ENCODE measurements around the gene TMEM120B. TPM values are rescaled to one million over a fixed set of nuclear protein-coding genes. Genes with fewer than 3 reads are reported as not detected.
A peak's percentile ranks its signal among the peaks of the same experiment; 100 is the strongest.

Gene TMEM120B
- total RNA-seq, 2 experiments from 2014 or later, result 12.4 to 21.5 TPM

DNA sequence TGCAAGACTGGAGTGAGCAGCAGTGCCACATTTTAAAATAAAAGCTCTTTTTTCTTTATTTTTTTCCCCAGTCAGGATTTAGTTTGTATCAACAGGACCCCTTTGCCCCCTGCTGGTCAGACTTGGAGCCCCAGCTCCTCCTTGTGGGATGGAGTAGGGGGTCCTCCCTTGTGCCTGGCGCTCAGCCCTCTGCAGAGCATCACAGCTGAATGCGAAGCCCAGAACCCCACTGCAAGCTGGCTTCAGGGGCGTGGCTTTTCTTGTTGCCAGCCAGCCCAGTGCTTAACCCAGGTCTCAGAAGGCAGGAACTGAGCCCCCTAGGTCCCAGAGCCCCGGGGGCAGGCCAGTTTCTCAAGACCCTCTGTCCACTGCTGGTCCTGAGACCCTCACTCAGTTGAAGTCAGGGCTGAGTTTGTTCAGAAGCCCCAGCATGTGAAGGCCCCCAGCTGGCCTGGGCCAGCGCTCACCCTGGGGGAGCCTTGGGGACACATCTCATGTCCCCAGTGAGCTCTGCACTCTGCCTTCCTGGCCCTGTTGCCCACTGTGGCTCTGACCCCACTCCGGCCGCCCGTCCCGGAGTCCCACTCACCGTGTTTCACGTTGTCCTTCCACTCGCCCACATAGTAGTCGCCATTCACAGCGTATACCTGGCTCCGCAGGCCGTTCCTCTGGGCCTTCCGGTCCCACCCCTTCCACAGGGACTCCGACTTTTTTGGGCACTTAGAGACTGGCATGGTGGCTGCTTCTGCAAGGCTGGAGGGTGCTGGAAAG is 43.6 kb upstream of the TMEM120B start:
- H3K9me2 ChIP-seq (ENCODE audit: insufficient read depth, low read length), result no peaks in the 10 kb centered on the region
- H3K36me3 ChIP-seq (ENCODE audit: insufficient read depth, low read length), result no peaks in the 10 kb centered on the region
- no TSS peak for BruUV-seq (replicated peaks)
- ChIA-PET CTCF (ENCODE audit: unreplicated experiment) (interaction anchor here (0.5 kb wide), 1 partner anchor 32 kb away, joined by 3 read pairs; no protein-coding TSS in a partner anchor), POLR2A (interaction anchor here (0.6 to 0.7 kb wide), 3 partner anchors 42 to 1479 kb away, joined by 3 to 7 read pairs (median 4); partner anchors contain the start of gene ORAI1)
- no peak overlapping the region for H3K4me2 ChIP-seq (ENCODE audit: low read length)
- TF ChIP-seq, protein P1, sequence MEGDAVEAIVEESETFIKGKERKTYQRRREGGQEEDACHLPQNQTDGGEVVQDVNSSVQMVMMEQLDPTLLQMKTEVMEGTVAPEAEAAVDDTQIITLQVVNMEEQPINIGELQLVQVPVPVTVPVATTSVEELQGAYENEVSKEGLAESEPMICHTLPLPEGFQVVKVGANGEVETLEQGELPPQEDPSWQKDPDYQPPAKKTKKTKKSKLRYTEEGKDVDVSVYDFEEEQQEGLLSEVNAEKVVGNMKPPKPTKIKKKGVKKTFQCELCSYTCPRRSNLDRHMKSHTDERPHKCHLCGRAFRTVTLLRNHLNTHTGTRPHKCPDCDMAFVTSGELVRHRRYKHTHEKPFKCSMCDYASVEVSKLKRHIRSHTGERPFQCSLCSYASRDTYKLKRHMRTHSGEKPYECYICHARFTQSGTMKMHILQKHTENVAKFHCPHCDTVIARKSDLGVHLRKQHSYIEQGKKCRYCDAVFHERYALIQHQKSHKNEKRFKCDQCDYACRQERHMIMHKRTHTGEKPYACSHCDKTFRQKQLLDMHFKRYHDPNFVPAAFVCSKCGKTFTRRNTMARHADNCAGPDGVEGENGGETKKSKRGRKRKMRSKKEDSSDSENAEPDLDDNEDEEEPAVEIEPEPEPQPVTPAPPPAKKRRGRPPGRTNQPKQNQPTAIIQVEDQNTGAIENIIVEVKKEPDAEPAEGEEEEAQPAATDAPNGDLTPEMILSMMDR (conservative IDR thresholded peaks at IDR 0.05; ENCODE audit: low read length), result peak; percentile 86
- no peak for TF ChIP-seq EZH2phosphoT487 (IDR thresholded peaks at IDR 0.05; ENCODE audit: borderline replicate concordance, low read depth, low read length)
- DNase-seq (ENCODE audit: low spot score), result peak; percentile 70
- H4K20me1 ChIP-seq (ENCODE audit: insufficient read depth, low read length), result no peaks in the 10 kb centered on the region
- H3K79me2 ChIP-seq (ENCODE audit: insufficient read depth, low read depth, low read length), result peaks cover 10% of the 10 kb centered on the region; the same call in 1 of the 2 replicates
- H3K27ac ChIP-seq (ENCODE audit: low read depth, low read length, poor library complexity, severe bottlenecking), result no peak overlapping the region
- intact Hi-C loops (cut with micrococcal nuclease; ENCODE audit: unreplicated experiment), result loop anchor here (1.0 kb wide), 1 partner anchor 117 kb away; no protein-coding TSS in a partner anchor
- H2AFZ ChIP-seq (ENCODE audit: low read length), result no peak overlapping the region
- H3K9me3 ChIP-seq (ENCODE audit: low read length), result no peaks in the 10 kb centered on the region
- H3K4me3 ChIP-seq (ENCODE audit: low read depth, low read length, poor library complexity, severe bottlenecking), result no peak overlapping the region
- H3K4me1 ChIP-seq (ENCODE audit: insufficient read depth, low read length, poor library complexity, severe bottlenecking), result peaks cover 30% of the 10 kb centered on the region

DNA sequence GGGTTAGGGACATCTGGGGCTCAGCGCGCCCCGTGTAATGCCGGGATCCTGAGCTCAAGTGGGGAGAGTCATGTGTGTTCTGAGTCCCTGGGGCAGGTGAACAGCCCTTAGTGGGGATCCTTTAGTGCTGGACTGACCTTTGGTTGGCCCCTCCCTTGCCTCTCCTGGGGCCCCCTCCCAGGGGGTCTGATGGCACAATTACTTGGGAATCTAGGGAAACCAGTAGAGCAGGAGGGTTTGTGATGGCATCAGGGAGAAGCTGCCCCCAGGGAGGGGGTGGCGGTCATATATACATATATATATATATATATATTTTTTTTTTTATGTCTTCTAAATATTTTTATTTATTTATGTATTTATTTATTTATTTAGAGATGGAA is 43.0 kb upstream of the TMEM120B start, which contains the start of gene MORN3:
TSS of gene MORN3 (minus strand) at position 134 of the 380 bp plus-strand sequence. CDS start 171 bp downstream, outside the sequence.
- Histone ChIP-seq H4K20me1 (ENCODE audit: insufficient read depth, low read length) (no peaks in the 10 kb centered on the region), H3K36me3 (ENCODE audit: insufficient read depth, low read length) (no peaks in the 10 kb centered on the region), H3K4me1 (ENCODE audit: insufficient read depth, low read length, poor library complexity, severe bottlenecking) (peaks cover 29% of the 10 kb centered on the region), H3K9me3 (ENCODE audit: low read length) (no peaks in the 10 kb centered on the region), H3K9me2 (ENCODE audit: insufficient read depth, low read length) (no peaks in the 10 kb centered on the region), H3K4me2 (ENCODE audit: low read length) (no peak within 1 kb of the TSS), H3K27ac (ENCODE audit: low read depth, low read length, poor library complexity, severe bottlenecking) (no peak within 1 kb of the TSS), H3K79me2 (ENCODE audit: insufficient read depth, low read depth, low read length) (peaks cover 6% of the 10 kb centered on the region; the same call in 1 of the 2 replicates), H3K4me3 (ENCODE audit: low read depth, low read length, poor library complexity, severe bottlenecking) (no peak within 1 kb of the TSS), H2AFZ (ENCODE audit: low read length) (no peak within 1 kb of the TSS)
- no peak for TF ChIP-seq EZH2phosphoT487 (IDR thresholded peaks at IDR 0.05; ENCODE audit: borderline replicate concordance, low read depth, low read length)
- TF ChIP-seq, protein P1 (conservative IDR thresholded peaks at IDR 0.05; ENCODE audit: low read length), result no peak
- intact Hi-C loops (cut with micrococcal nuclease; ENCODE audit: unreplicated experiment), result no loop called here
- BruUV-seq (replicated peaks), result no TSS peak
- ChIA-PET CTCF (ENCODE audit: unreplicated experiment) (interaction anchor here (0.5 kb wide), 1 partner anchor 32 kb away, joined by 3 read pairs; no protein-coding TSS in a partner anchor), POLR2A (no interaction called here)
- DNase-seq (ENCODE audit: low spot score), result no peak

Measured in OCI-LY7 (cell line).